ENCODE results near the gene CD96.

- TF ChIP-seq, protein P1, sequence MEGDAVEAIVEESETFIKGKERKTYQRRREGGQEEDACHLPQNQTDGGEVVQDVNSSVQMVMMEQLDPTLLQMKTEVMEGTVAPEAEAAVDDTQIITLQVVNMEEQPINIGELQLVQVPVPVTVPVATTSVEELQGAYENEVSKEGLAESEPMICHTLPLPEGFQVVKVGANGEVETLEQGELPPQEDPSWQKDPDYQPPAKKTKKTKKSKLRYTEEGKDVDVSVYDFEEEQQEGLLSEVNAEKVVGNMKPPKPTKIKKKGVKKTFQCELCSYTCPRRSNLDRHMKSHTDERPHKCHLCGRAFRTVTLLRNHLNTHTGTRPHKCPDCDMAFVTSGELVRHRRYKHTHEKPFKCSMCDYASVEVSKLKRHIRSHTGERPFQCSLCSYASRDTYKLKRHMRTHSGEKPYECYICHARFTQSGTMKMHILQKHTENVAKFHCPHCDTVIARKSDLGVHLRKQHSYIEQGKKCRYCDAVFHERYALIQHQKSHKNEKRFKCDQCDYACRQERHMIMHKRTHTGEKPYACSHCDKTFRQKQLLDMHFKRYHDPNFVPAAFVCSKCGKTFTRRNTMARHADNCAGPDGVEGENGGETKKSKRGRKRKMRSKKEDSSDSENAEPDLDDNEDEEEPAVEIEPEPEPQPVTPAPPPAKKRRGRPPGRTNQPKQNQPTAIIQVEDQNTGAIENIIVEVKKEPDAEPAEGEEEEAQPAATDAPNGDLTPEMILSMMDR (IDR thresholded peaks at IDR 0.05), result no peak
- TF ChIP-seq ZFX (IDR thresholded peaks at IDR 0.05; ENCODE audit: borderline replicate concordance), result no peak
These were observed 68.2 kb downstream of the CD96 start for GRCh38 chr3:111610189-111610588.

All from 22Rv1 (cell line).